ENCODE measurements around the gene RLN2. TPM values are rescaled to one million over a fixed set of nuclear protein-coding genes. Genes with fewer than 3 reads are reported as not detected.

RLN2 gene
- total RNA-seq, 4 donors from 2014 or later, result 4.1 TPM; not detected in 3

DNA sequence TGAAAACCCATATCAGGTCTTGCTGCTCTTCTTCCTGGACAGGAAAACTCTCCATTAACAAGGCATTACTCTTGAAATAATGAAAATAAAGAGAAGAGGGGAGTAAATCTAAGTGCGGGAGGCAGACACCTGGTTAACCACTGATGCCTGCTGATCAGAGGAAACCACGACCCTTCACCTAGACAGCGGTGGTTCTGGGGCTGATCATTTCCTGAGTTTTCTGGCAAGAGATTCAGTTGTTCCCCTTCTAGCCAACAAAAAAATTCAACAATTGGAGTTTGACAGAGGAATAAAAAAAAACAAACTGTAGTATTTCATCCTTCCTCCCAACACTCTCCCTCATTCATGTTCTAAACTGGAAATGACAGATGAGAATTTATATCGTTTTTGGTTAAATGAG, 3.0 kb downstream of the RLN2 start:
- H3K4me3 ChIP-seq, result no peak overlapping the region
- H3K27ac ChIP-seq, result no peak overlapping the region
- DNase-seq, result no peak
- no peak for TF ChIP-seq POLR2A (IDR thresholded peaks at IDR 0.05)
- TF ChIP-seq, protein P1, sequence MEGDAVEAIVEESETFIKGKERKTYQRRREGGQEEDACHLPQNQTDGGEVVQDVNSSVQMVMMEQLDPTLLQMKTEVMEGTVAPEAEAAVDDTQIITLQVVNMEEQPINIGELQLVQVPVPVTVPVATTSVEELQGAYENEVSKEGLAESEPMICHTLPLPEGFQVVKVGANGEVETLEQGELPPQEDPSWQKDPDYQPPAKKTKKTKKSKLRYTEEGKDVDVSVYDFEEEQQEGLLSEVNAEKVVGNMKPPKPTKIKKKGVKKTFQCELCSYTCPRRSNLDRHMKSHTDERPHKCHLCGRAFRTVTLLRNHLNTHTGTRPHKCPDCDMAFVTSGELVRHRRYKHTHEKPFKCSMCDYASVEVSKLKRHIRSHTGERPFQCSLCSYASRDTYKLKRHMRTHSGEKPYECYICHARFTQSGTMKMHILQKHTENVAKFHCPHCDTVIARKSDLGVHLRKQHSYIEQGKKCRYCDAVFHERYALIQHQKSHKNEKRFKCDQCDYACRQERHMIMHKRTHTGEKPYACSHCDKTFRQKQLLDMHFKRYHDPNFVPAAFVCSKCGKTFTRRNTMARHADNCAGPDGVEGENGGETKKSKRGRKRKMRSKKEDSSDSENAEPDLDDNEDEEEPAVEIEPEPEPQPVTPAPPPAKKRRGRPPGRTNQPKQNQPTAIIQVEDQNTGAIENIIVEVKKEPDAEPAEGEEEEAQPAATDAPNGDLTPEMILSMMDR (IDR thresholded peaks at IDR 0.05), result no peak
- no peaks in the 10 kb centered on the region for H3K4me1 ChIP-seq
- H3K27me3 ChIP-seq, result no peaks in the 10 kb centered on the region
- H3K36me3 ChIP-seq, result no peaks in the 10 kb centered on the region
- no peaks in the 10 kb centered on the region for H3K9me3 ChIP-seq

- no peak overlapping the region for H3K27ac ChIP-seq
- H3K27me3 ChIP-seq, result no peaks in the 10 kb centered on the region
- H3K4me1 ChIP-seq, result no peaks in the 10 kb centered on the region
- no peaks in the 10 kb centered on the region for H3K36me3 ChIP-seq
- no peak for TF ChIP-seq POLR2A (IDR thresholded peaks at IDR 0.05)
- TF ChIP-seq, protein P1 (IDR thresholded peaks at IDR 0.05), result no peak
- H3K9me3 ChIP-seq, result no peaks in the 10 kb centered on the region
- no peak for DNase-seq
- no peak overlapping the region for H3K4me3 ChIP-seq
Measured at GRCh38 chr9:5292141-5292540, 12.4 kb downstream of the RLN2 start.

DNA sequence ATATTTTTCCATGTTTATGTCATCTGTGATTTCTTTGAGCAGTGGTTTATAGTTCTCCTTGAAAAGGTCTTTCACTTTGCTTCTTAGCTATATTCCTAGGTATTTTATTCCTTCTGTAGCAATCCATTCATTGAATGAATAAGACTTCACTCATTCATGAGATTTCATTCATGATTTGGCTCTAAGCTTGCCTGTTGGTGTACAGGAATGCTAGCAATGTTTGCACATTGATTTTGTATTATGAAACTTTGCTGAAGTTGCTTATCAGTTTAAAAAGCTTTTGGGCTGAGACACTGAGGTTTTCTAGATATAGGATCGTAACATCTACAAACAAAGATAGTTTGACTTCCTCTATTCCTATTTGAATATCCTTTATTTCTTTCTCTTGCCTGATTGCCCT, 15.9 kb downstream of the RLN2 start:
- H3K36me3 ChIP-seq, result no peaks in the 10 kb centered on the region
- H3K27me3 ChIP-seq, result no peaks in the 10 kb centered on the region
- H3K4me3 ChIP-seq, result no peak overlapping the region
- H3K27ac ChIP-seq, result no peak overlapping the region
- DNase-seq, result no peak
- no peak for TF ChIP-seq POLR2A (IDR thresholded peaks at IDR 0.05)
- TF ChIP-seq, protein P1 (IDR thresholded peaks at IDR 0.05), result no peak
- no peaks in the 10 kb centered on the region for H3K9me3 ChIP-seq
- no peaks in the 10 kb centered on the region for H3K4me1 ChIP-seq

DNA sequence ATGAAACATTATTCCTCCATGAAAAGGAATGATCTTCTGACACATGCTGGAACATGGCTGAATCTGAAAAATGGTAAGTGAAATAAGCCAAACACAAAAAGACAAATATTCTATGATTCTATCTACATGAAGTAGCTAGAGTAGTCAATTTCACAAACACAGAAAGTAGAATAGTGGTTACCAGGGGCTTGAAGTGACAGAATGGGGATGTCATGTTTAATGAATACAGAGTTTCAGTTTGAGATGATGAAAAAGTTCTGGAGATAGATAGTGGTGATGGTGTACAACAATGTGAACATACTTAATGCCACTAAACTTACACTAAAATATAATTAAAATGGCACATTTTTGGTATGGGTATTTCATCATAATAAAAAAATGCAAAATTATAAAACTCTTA, 18.3 kb downstream of the RLN2 start:
- H3K36me3 ChIP-seq, result no peaks in the 10 kb centered on the region
- H3K27me3 ChIP-seq, result no peaks in the 10 kb centered on the region
- no peak for DNase-seq
- no peak overlapping the region for H3K4me3 ChIP-seq
- H3K27ac ChIP-seq, result no peak overlapping the region
- TF ChIP-seq POLR2A (IDR thresholded peaks at IDR 0.05), result no peak
- TF ChIP-seq, protein P1 (IDR thresholded peaks at IDR 0.05), result no peak
- no peaks in the 10 kb centered on the region for H3K9me3 ChIP-seq
- no peaks in the 10 kb centered on the region for H3K4me1 ChIP-seq

DNA sequence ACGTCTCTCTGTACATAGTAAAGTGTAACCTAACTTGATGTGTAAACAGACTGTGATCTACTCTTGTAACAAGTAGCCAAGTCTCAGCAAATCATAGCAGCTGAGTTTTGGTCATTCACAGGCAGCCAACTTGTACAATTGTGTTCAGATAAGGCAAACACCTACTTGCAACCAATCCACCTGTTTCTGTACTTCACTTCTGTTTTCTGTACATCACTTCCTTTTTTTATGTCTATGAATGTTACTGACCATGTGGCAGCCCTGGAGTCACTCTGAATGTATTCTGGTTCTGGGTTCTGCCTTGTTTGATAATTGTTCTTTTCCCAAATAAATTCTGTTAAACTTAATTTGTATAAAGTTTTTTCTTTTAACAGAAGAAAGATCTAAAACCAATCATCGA, 26.0 kb downstream of the RLN2 start:
- TF ChIP-seq POLR2A (IDR thresholded peaks at IDR 0.05), result no peak
- TF ChIP-seq, protein P1 (IDR thresholded peaks at IDR 0.05), result no peak
- no peak overlapping the region for H3K27ac ChIP-seq
- no peaks in the 10 kb centered on the region for H3K4me1 ChIP-seq
- DNase-seq, result no peak
- H3K27me3 ChIP-seq, result no peaks in the 10 kb centered on the region
- H3K36me3 ChIP-seq, result no peaks in the 10 kb centered on the region
- no peaks in the 10 kb centered on the region for H3K9me3 ChIP-seq
- no peak overlapping the region for H3K4me3 ChIP-seq

- Histone ChIP-seq H3K27me3 (no peaks in the 10 kb centered on the region), H3K4me1 (no peaks in the 10 kb centered on the region), H3K27ac (no peak overlapping the region), H3K36me3 (no peaks in the 10 kb centered on the region), H3K9me3 (no peaks in the 10 kb centered on the region), H3K4me3 (no peak overlapping the region)
- TF ChIP-seq, protein P1 (IDR thresholded peaks at IDR 0.05), result no peak
- TF ChIP-seq POLR2A (IDR thresholded peaks at IDR 0.05), result no peak
- DNase-seq, result no peak
Measured at GRCh38 chr9:5274770-5275169, 29.7 kb downstream of the RLN2 start.
